GM23338 (cell line): ENCODE results near the gene PAK1.

Experiments
- CTCF ChIP-seq, 2 experiments: fragments of 200-600 bp in 1 of 2; sonication (generic) in 1 of 2; conservative IDR thresholded peaks; 2 replicates each; pipeline versions ENCODE4 v1.5.1 to v1.6.1; 2016 to 2017; ENCODE audit warnings: antibody characterized with exemption in 2 of 2, low read depth in 2 of 2, mild to moderate bottlenecking in 2 of 2, moderate library complexity in 1 of 2
- EZH2 ChIP-seq: fragments of 200-600 bp; sonication (generic); IDR thresholded peaks from one replicate; pipeline ENCODE4 v1.8.0; 2017; ENCODE audit warnings: antibody characterized with exemption, mild to moderate bottlenecking, low read depth; ENCODE audit not compliant: unreplicated experiment
- EZH2phosphoT487 ChIP-seq: fragments of 200-600 bp; sonication (generic); IDR thresholded peaks from one replicate; pipeline ENCODE4 v1.8.1; 2018; ENCODE audit warnings: antibody characterized with exemption; ENCODE audit not compliant: unreplicated experiment
- JUNB ChIP-seq: IDR thresholded peaks from one replicate; pipeline ENCODE4 v1.6.1; 2016; ENCODE audit warnings: antibody characterized with exemption; ENCODE audit not compliant: unreplicated experiment
- POLR2AphosphoS5 ChIP-seq: IDR thresholded peaks from 2 replicates; pipeline ENCODE4 v1.6.1; 2016; ENCODE audit warnings: antibody characterized with exemption, low read depth
- REST ChIP-seq: IDR thresholded peaks from one replicate; pipeline ENCODE4 v1.6.1; 2018; ENCODE audit warnings: antibody characterized with exemption; ENCODE audit not compliant: unreplicated experiment
- STAT1 ChIP-seq: IDR thresholded peaks from one replicate; pipeline ENCODE4 v1.6.1; 2016; ENCODE audit warnings: antibody characterized with exemption; ENCODE audit not compliant: unreplicated experiment

- TF ChIP-seq CTCF (conservative IDR thresholded peaks at IDR 0.05; ENCODE audit: low read depth in 2 of 2) (peak; percentile 50 to 59), POLR2AphosphoS5 (no peak), REST (no peak), EZH2phosphoT487 (no peak), JUNB (no peak), EZH2 (no peak), STAT1 (no peak)
These were observed 2.2 kb downstream of the PAK1 start for GRCh38 chr11:77471558-77472193.
